GM12892 (cell line): Measurements from ENCODE around the gene ADCYAP1.

ENCODE experiments used
- POLR2A ChIP-seq: IDR thresholded peaks from 2 replicates; pipeline ENCODE4 v1.6.1; 2011; ENCODE audit warnings: low read depth, low read length, control low read depth
- POLR2AphosphoS5 ChIP-seq: IDR thresholded peaks from 2 replicates; pipeline ENCODE4 v1.6.1; 2011; ENCODE audit warnings: low read depth, low read length, control low read depth
- TAF1 ChIP-seq: IDR thresholded peaks from 2 replicates; pipeline ENCODE4 v1.6.1; 2011; ENCODE audit warnings: low read depth, mild to moderate bottlenecking, control low read depth, low read length, borderline replicate concordance

- TF ChIP-seq POLR2AphosphoS5 (no peak), POLR2A (no peak), TAF1 (no peak)
Measured at GRCh38 chr18:907885-908757, 3.5 kb downstream of the ADCYAP1 start.
